PFSK-1 (cell line): ENCODE data around the gene C2CD5.

Source experiments
- POLR2AphosphoS5 ChIP-seq: IDR thresholded peaks from 2 replicates; pipeline ENCODE4 v1.6.1; 2012; ENCODE audit warnings: low read depth, mild to moderate bottlenecking, control low read depth, low read length, moderate library complexity
- SIN3A ChIP-seq: IDR thresholded peaks from 2 replicates; pipeline ENCODE4 v1.6.1; 2012; ENCODE audit warnings: mild to moderate bottlenecking, low read length, moderate library complexity, borderline replicate concordance; ENCODE audit not compliant: insufficient read depth
- TAF1 ChIP-seq: IDR thresholded peaks from 2 replicates; pipeline ENCODE4 v1.6.1; 2012; ENCODE audit warnings: low read length, control low read depth, borderline replicate concordance; ENCODE audit not compliant: insufficient read depth
- TF ChIP-seq, protein P1 (sequence below), 2 experiments: IDR thresholded peaks; 2 replicates each; pipeline versions ENCODE4 v1.6.1 to v1.8.0; 2011 to 2012; ENCODE audit warnings: low read depth in 2 of 2, low read length in 2 of 2, control low read depth in 1 of 2, inconsistent platforms in 1 of 2, mild to moderate bottlenecking in 1 of 2, moderate library complexity in 1 of 2; ENCODE audit not compliant: insufficient read depth in 1 of 2

DNA sequence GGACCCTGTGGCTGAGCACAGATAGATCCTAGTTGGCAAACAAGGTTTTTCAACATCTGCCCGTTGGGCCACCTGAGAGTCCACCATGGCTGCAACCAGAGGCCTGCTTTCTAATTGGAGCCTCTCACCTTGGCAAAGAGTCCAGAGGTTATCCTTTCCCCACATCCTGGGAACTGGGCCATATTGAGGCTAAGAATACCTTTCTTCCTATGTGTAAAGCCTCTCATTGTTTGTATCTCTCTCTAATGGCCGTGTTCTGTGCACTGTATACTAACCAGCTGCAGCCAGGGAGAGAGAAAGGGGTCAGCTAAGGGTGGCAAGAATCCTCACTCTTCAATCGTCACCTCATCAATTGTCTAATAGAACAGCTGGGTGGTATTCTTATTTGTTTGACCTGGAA, 130.8 kb downstream of the C2CD5 start:
- TF ChIP-seq, protein P1, sequence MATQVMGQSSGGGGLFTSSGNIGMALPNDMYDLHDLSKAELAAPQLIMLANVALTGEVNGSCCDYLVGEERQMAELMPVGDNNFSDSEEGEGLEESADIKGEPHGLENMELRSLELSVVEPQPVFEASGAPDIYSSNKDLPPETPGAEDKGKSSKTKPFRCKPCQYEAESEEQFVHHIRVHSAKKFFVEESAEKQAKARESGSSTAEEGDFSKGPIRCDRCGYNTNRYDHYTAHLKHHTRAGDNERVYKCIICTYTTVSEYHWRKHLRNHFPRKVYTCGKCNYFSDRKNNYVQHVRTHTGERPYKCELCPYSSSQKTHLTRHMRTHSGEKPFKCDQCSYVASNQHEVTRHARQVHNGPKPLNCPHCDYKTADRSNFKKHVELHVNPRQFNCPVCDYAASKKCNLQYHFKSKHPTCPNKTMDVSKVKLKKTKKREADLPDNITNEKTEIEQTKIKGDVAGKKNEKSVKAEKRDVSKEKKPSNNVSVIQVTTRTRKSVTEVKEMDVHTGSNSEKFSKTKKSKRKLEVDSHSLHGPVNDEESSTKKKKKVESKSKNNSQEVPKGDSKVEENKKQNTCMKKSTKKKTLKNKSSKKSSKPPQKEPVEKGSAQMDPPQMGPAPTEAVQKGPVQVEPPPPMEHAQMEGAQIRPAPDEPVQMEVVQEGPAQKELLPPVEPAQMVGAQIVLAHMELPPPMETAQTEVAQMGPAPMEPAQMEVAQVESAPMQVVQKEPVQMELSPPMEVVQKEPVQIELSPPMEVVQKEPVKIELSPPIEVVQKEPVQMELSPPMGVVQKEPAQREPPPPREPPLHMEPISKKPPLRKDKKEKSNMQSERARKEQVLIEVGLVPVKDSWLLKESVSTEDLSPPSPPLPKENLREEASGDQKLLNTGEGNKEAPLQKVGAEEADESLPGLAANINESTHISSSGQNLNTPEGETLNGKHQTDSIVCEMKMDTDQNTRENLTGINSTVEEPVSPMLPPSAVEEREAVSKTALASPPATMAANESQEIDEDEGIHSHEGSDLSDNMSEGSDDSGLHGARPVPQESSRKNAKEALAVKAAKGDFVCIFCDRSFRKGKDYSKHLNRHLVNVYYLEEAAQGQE (IDR thresholded peaks at IDR 0.05; ENCODE audit: insufficient read depth in 1 of 2, low read depth in 2 of 2, low read length in 2 of 2): no peak
- no peak for TF ChIP-seq POLR2AphosphoS5
- no peak for TF ChIP-seq TAF1
- TF ChIP-seq SIN3A: no peak
